ENCODE data around the gene CDH18.

The CDH18 gene

GRCh38 chr5:19859020-19859419 lies 129.0 kb downstream of the CDH18 start:
- Histone ChIP-seq H3K27me3 (ENCODE audit: insufficient read depth, poor library complexity, severe bottlenecking) (no peaks in the 10 kb centered on the region), H3K4me3 (replicated peaks; ENCODE audit: insufficient read depth, low read length) (no peak overlapping the region), H3K27ac (replicated peaks) (no peak overlapping the region)
- TF ChIP-seq SPI1 (IDR thresholded peaks at IDR 0.05; ENCODE audit: borderline replicate concordance, low read depth), result no peak
- no peak for TF ChIP-seq CTCF (IDR thresholded peaks at IDR 0.05; ENCODE audit: insufficient read depth, low read length)
- no peak for TF ChIP-seq POLR2AphosphoS5 (IDR thresholded peaks at IDR 0.05; ENCODE audit: low read depth)
- TF ChIP-seq REST (IDR thresholded peaks at IDR 0.05; ENCODE audit: insufficient replicate concordance, low read depth), result no peak
- no peak for TF ChIP-seq GABPA (IDR thresholded peaks at IDR 0.05; ENCODE audit: low read depth)
- no peak for DNase-seq (ENCODE audit: low read depth in 1 of 2, low spot score in 1 of 2)

- Histone ChIP-seq H3K4me3 (replicated peaks; ENCODE audit: insufficient read depth, low read length) (no peak overlapping the region), H3K27me3 (ENCODE audit: insufficient read depth, poor library complexity, severe bottlenecking) (no peaks in the 10 kb centered on the region), H3K27ac (replicated peaks) (no peak overlapping the region)
- DNase-seq (ENCODE audit: low read depth in 1 of 2, low spot score in 1 of 2), result no peak
- TF ChIP-seq REST (IDR thresholded peaks at IDR 0.05; ENCODE audit: insufficient replicate concordance, low read depth), result no peak
- no peak for TF ChIP-seq SPI1 (IDR thresholded peaks at IDR 0.05; ENCODE audit: borderline replicate concordance, low read depth)
- no peak for TF ChIP-seq GABPA (IDR thresholded peaks at IDR 0.05; ENCODE audit: low read depth)
- no peak for TF ChIP-seq CTCF (IDR thresholded peaks at IDR 0.05; ENCODE audit: insufficient read depth, low read length)
- no peak for TF ChIP-seq POLR2AphosphoS5 (IDR thresholded peaks at IDR 0.05; ENCODE audit: low read depth)
Observed at GRCh38 chr5:19855931-19856330, 132.1 kb downstream of the CDH18 start.

DNA sequence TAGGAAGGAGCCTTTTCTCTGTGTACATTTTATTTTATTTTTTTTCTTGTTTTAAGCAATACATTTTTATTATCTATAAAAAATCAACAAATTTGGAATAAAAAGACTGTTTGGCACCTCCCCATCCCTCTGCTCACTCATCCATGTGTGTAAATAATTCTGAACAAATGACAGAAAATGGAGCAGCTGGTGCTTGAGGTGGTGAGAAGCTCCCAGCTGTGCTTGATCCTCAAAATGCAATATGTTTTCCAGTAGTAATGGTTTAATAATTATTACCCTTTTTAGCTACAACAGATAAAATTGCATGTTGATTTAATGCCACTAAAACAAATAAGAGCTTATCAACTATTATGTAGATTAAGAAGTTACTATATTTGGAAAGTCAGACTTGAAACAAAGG lies 132.5 kb downstream of the CDH18 start:
- H3K4me3 ChIP-seq (replicated peaks; ENCODE audit: insufficient read depth, low read length), result no peak overlapping the region
- H3K27ac ChIP-seq (replicated peaks), result no peak overlapping the region
- no peak for TF ChIP-seq REST (IDR thresholded peaks at IDR 0.05; ENCODE audit: insufficient replicate concordance, low read depth)
- TF ChIP-seq GABPA (IDR thresholded peaks at IDR 0.05; ENCODE audit: low read depth), result no peak
- no peak for TF ChIP-seq SPI1 (IDR thresholded peaks at IDR 0.05; ENCODE audit: borderline replicate concordance, low read depth)
- no peak for TF ChIP-seq CTCF (IDR thresholded peaks at IDR 0.05; ENCODE audit: insufficient read depth, low read length)
- TF ChIP-seq POLR2AphosphoS5 (IDR thresholded peaks at IDR 0.05; ENCODE audit: low read depth), result no peak
- H3K27me3 ChIP-seq (ENCODE audit: insufficient read depth, poor library complexity, severe bottlenecking), result no peaks in the 10 kb centered on the region
- DNase-seq (ENCODE audit: low read depth in 1 of 2, low spot score in 1 of 2), result no peak

Data from HL-60 (cell line).